Endodermal cell (in vitro differentiated cells): Measurements from ENCODE around the gene POP5. TPM values are rescaled to one million over a fixed set of nuclear protein-coding genes. Genes with fewer than 3 reads are reported as not detected.

Experiments used
- DNase-seq: peaks from one replicate; pipeline ENCODE4 v3.0.0-alpha.2; 2017
- H3K27ac ChIP-seq: 2 replicates; pipeline ENCODE4 v1.5.1; 2013; ENCODE audit warnings: mild to moderate bottlenecking, low read depth, low read length, moderate library complexity
- H3K27me3 ChIP-seq: 2 replicates; pipeline ENCODE4 v1.6.1; 2013; ENCODE audit warnings: mild to moderate bottlenecking, low read length, moderate library complexity; ENCODE audit not compliant: insufficient read depth, control insufficient read depth, poor library complexity, severe bottlenecking
- H3K36me3 ChIP-seq: 2 replicates; pipeline ENCODE4 v1.7.0; 2013; ENCODE audit warnings: mild to moderate bottlenecking, low read length, moderate library complexity; ENCODE audit not compliant: control insufficient read depth, insufficient read depth
- H3K4me1 ChIP-seq: one replicate; pipeline ENCODE4 v1.7.0; 2013; ENCODE audit warnings: low read length; ENCODE audit not compliant: control insufficient read depth, insufficient read depth
- H3K4me3 ChIP-seq: 2 replicates; pipeline ENCODE4 v1.5.1; 2013; ENCODE audit warnings: mild to moderate bottlenecking, low read length, moderate library complexity
- H3K9ac ChIP-seq: 2 replicates; pipeline ENCODE4 v1.6.1; 2013; ENCODE audit warnings: mild to moderate bottlenecking, low read length, moderate library complexity; ENCODE audit not compliant: poor library complexity, severe bottlenecking; ENCODE audit errors: extremely low read depth
- H3K9me3 ChIP-seq: 2 replicates; pipeline ENCODE4 v1.6.1; 2013; ENCODE audit warnings: mild to moderate bottlenecking, low read length, moderate library complexity; ENCODE audit not compliant: control insufficient read depth
- H3K27ac Mint-ChIP-seq: 2 replicates; pipeline ENCODE4 v1.8.0; 2020; ENCODE audit warnings: mixed read lengths
- H3K27me3 Mint-ChIP-seq: 2 replicates; pipeline ENCODE4 v1.8.0; 2021; ENCODE audit warnings: mild to moderate bottlenecking, mixed read lengths; ENCODE audit not compliant: insufficient read depth
- H3K36me3 Mint-ChIP-seq: 2 replicates; pipeline ENCODE4 v1.8.0; 2020; ENCODE audit warnings: low read depth, mixed read lengths
- H3K4me1 Mint-ChIP-seq: 2 replicates; pipeline ENCODE4 v1.8.0; 2020; ENCODE audit warnings: mixed read lengths
- H3K4me3 Mint-ChIP-seq: 2 replicates; pipeline ENCODE4 v1.8.0; 2020; ENCODE audit warnings: mild to moderate bottlenecking, moderate library complexity, mixed read lengths
- H3K9me3 Mint-ChIP-seq: 2 replicates; pipeline ENCODE4 v1.8.0; 2020; ENCODE audit warnings: mild to moderate bottlenecking, mixed read lengths
- WGBS, 2 experiments: methylation state at CpG; one replicate each; pipeline versions ENCODE4 v1.1.5 to v1.1.7; 2013; ENCODE audit warnings: missing lambda C conversion rate in 2 of 2, mixed read lengths in 1 of 2; ENCODE audit not compliant: insufficient coverage in 1 of 2, insufficient read length in 1 of 2; 5-methylcytosine and 5-hydroxymethylcytosine counted together
- total RNA-seq, 2 donors: library from RNA; stranded (reverse); fragmentation: NEBNext Ultra II Directional in 1 of 2; extraction: Animal tissue kit (Norgen Biotek cat#: 25700) in 1 of 2; gene quantifications; 2 replicates in 1 of 2; 3 replicates in 1 of 2; pipeline ENCODE4 v1.2.1, GENCODE V29; 2021
- TF ChIP-seq, protein P1 (sequence below): fragments of 200-600 bp; sonication (generic); conservative IDR thresholded peaks from 2 replicates; pipeline ENCODE4 v1.5.0; 2021; ENCODE audit warnings: antibody characterized with exemption, mild to moderate bottlenecking

The POP5 gene
- total RNA-seq, 2 donors from 2014 or later = 52.5 to 53.0 TPM

DNA sequence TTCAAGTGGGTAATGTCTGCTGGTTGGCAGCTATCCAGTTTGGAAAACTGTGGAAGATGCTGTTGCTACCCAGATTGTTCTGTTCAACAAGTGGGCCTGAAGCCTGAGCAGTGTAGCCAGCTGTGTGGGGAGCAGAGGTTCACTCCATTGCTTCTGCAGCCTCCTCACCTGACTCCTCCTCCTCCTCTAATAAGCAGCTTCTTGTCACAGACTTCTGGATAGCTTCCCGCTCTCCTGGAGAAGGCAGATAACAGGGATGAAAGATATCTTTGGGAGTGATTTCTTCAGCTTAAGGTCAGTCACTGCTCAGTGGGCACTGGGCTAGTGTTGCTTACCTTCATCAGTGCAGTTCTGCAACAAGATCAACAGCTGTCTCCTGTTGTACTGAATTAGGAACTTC lies 2.0 kb downstream of the POP5 start:
- Mint-ChIP-seq H3K9me3 (no peaks in the 10 kb centered on the region), H3K36me3 (peaks cover 55% of the 10 kb centered on the region), H3K27me3 (no peaks in the 10 kb centered on the region), H3K4me3 (peak overlapping the region; percentile 9), H3K4me1 (peaks cover 19% of the 10 kb centered on the region), H3K27ac (peak overlapping the region; percentile 21)
- no peaks in the 10 kb centered on the region for H3K27me3 ChIP-seq
- no peak overlapping the region for H3K4me3 ChIP-seq
- peaks cover 53% of the 10 kb centered on the region for H3K36me3 ChIP-seq
- no peaks in the 10 kb centered on the region for H3K4me1 ChIP-seq
- WGBS, 2 experiments = 76 to 78% methylated on average over 1 of the region's 1 CpG
- H3K27ac ChIP-seq = no peak overlapping the region
- no peak for DNase-seq
- no peak overlapping the region for H3K9ac ChIP-seq
- H3K9me3 ChIP-seq = no peaks in the 10 kb centered on the region
- TF ChIP-seq, protein P1, sequence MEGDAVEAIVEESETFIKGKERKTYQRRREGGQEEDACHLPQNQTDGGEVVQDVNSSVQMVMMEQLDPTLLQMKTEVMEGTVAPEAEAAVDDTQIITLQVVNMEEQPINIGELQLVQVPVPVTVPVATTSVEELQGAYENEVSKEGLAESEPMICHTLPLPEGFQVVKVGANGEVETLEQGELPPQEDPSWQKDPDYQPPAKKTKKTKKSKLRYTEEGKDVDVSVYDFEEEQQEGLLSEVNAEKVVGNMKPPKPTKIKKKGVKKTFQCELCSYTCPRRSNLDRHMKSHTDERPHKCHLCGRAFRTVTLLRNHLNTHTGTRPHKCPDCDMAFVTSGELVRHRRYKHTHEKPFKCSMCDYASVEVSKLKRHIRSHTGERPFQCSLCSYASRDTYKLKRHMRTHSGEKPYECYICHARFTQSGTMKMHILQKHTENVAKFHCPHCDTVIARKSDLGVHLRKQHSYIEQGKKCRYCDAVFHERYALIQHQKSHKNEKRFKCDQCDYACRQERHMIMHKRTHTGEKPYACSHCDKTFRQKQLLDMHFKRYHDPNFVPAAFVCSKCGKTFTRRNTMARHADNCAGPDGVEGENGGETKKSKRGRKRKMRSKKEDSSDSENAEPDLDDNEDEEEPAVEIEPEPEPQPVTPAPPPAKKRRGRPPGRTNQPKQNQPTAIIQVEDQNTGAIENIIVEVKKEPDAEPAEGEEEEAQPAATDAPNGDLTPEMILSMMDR = no peak

DNA sequence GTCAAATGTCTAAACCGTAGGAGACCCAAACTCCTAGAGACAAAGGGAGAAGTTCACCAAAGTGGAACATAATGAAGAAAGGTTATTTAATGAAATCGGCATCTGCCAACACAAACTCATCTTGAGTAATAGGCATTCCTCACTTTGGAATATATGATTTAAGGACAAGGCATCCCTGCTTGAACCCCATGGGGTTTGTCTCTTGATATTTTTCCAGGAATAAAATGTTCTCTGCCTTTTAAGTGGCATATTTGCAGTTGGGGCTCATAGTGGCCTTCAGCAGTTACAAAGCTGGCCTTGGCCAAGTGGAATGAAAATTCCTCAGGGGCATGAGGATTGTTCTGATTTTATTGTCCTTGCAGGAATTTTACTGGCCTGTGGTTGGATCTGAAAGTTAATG lies 7.1 kb downstream of the POP5 start:
- no peak overlapping the region for H3K27ac Mint-ChIP-seq
- no peak overlapping the region for H3K4me3 ChIP-seq

GRCh38 chr12:120573560-120573959 lies 7.6 kb downstream of the POP5 start:
- Histone ChIP-seq H3K36me3 (peaks cover 94% of the 10 kb centered on the region), H3K9me3 (no peaks in the 10 kb centered on the region), H3K9ac (no peak overlapping the region), H3K4me3 (no peak overlapping the region), H3K4me1 (peaks cover 7% of the 10 kb centered on the region), H3K27me3 (no peaks in the 10 kb centered on the region), H3K27ac (no peak overlapping the region)
- no peak overlapping the region for H3K27ac Mint-ChIP-seq
- TF ChIP-seq, protein P1 = no peak
- H3K4me3 Mint-ChIP-seq = no peak overlapping the region
- 93 to 100% methylated on average over 4 to 6 of the region's 6 CpGs for WGBS, 2 experiments
- DNase-seq = no peak
- no peaks in the 10 kb centered on the region for H3K9me3 Mint-ChIP-seq
- H3K27me3 Mint-ChIP-seq = no peaks in the 10 kb centered on the region
- peaks cover 84% of the 10 kb centered on the region for H3K36me3 Mint-ChIP-seq
- H3K4me1 Mint-ChIP-seq = peaks cover 14% of the 10 kb centered on the region

More for the DNA sequence above, 7.1 kb downstream of the POP5 start:
- Histone ChIP-seq H3K9ac (no peak overlapping the region), H3K36me3 (peaks cover 93% of the 10 kb centered on the region), H3K27ac (no peak overlapping the region), H3K9me3 (no peaks in the 10 kb centered on the region), H3K27me3 (no peaks in the 10 kb centered on the region), H3K4me1 (peaks cover 7% of the 10 kb centered on the region)
- TF ChIP-seq, protein P1 = no peak
- no peak for DNase-seq
- Mint-ChIP-seq H3K9me3 (no peaks in the 10 kb centered on the region), H3K4me1 (peaks cover 17% of the 10 kb centered on the region), H3K4me3 (no peak overlapping the region), H3K36me3 (peaks cover 85% of the 10 kb centered on the region), H3K27me3 (no peaks in the 10 kb centered on the region)
- 98 to 100% methylated on average over 1 to 2 of the region's 2 CpGs for WGBS, 2 experiments
